Fibroblast of pulmonary artery (primary cell): ENCODE results near the gene SLC1A5.
"Not testable (repeated sequence)": the region's sequence is repeated elsewhere in the genome, so short reads cannot be mapped to it uniquely, and the experiment has no call there.

Experiments
- DNase-seq: peaks from one replicate; pipeline ENCODE4 v3.0.0-alpha.2; 2010; ENCODE audit warnings: low read depth
- H3K4me3 ChIP-seq: replicated peaks from 2 replicates; pipeline ENCODE4 v1.5.1; 2011; ENCODE audit warnings: low read depth, mild to moderate bottlenecking, control low read depth, low read length, moderate library complexity
- TF ChIP-seq, protein P1 (sequence below): IDR thresholded peaks from 2 replicates; pipeline ENCODE4 v1.5.1; 2011; ENCODE audit warnings: mild to moderate bottlenecking, control low read depth, low read length, inconsistent platforms; ENCODE audit errors: missing control alignments

SLC1A5 gene

DNA sequence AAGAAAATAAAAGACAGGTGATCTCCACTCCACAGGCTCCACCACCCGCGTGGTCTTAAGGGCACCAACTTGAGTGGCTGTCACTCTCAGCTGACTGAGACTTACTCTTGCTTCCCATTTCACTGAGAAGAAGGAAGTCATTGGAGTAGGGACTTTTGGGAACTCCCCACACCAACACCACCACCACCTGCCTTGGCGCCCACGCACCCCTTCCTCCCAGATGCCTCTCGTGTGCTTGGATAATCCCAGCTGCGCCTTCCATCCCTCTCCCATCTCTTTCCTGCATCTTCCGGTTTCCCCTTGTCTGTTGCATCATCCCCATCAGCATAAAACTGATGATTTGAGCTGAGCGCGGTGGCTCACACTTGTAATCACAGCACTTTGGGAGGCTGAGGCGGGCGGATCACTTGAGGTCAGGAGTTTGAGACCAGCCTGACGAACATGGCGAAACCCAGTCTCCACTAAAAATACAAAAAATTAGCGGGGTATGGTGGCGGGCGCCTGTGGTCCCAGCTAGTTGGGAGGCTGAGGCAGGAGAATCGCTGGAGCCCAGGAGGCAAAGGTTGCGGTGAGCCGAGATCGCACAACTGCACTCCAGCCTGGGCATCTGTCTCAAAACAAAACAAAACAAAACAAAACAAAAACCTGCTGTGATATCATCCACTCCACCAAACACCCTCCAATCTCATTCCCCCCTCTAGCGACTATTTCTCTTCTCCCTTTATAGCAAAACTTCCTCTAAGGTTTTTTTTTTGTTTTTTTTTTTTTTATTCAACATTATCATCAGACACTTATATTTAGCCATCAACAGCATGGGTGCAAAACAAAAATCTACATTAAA lies 36.7 kb upstream of the SLC1A5 start:
- TF ChIP-seq, protein P1, sequence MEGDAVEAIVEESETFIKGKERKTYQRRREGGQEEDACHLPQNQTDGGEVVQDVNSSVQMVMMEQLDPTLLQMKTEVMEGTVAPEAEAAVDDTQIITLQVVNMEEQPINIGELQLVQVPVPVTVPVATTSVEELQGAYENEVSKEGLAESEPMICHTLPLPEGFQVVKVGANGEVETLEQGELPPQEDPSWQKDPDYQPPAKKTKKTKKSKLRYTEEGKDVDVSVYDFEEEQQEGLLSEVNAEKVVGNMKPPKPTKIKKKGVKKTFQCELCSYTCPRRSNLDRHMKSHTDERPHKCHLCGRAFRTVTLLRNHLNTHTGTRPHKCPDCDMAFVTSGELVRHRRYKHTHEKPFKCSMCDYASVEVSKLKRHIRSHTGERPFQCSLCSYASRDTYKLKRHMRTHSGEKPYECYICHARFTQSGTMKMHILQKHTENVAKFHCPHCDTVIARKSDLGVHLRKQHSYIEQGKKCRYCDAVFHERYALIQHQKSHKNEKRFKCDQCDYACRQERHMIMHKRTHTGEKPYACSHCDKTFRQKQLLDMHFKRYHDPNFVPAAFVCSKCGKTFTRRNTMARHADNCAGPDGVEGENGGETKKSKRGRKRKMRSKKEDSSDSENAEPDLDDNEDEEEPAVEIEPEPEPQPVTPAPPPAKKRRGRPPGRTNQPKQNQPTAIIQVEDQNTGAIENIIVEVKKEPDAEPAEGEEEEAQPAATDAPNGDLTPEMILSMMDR, result no peak
- no peak overlapping the region for H3K4me3 ChIP-seq
- DNase-seq, result peak; percentile 18

- TF ChIP-seq, protein P1, result no peak
- no peak for DNase-seq
- no peak overlapping the region for H3K4me3 ChIP-seq
Measured at GRCh38 chr19:46823049-46823448, 34.7 kb upstream of the SLC1A5 start.

GRCh38 chr19:46822410-46822787 lies 34.0 kb upstream of the SLC1A5 start:
- not testable (repeated sequence) for H3K4me3 ChIP-seq, DNase-seq

DNA sequence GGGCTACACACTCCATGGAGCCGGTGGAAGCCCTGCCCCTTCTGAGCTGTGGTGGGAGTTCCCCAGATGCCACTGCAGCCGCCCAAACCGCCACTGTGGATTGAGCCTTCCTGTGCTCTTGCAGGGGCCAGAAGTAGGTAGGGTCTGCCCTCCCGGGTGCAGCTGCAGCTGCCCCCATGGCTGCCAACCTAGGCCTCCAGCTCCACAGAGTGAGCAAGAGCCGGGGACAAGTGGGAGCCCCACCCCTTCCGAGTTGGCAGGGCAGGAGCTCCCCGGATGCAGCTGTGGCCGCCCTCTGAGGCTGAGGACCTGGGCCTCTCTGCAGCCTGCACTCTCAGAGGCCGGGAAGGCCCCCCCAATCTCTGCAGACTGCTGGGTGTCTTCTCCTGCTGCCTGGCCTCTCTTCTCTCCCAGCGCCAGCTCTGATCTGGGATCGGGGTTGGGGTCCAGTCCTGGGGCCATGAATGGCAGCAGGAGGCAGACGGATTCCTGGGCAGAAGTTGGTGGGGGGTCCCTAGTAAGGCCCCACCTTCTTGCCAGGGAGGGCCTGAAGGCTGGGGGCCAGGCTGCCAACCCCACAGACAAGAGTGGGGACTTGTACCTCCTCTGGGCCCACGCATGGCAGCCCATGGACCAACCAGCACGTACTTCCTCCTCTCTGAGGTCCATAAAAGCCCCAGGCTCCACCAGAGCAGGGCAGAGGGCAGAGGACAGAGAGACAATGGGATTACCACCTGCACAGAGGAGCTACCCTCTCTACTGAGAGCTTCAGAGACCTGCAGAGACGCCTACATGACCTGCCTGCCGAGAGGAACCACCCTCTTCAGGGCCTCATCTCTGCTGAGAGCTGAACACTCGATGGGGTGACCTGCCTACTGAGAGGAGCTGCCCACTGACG lies 33.4 kb upstream of the SLC1A5 start:
- H3K4me3 ChIP-seq, result no peak overlapping the region
- DNase-seq, result no peak
- TF ChIP-seq, protein P1, result no peak

DNA sequence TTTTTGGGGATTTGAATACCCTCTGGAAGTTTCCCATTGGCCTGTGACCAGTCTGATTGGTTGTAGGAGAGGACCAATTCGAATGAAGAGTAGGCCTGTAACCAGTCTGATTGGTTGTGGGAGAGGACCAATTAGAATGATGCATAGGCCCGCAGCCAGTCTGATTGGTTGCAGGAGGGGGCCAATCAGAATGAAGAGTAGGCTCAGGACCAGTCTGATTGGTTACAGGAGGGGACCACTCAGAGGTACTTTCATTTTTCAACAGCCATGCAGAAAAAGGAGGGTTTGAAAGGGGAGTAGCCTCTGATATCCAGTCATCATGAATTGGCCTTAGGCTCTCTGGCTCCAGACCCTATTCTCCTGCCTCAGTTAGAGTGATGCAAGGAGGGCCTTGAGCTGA lies 30.4 kb upstream of the SLC1A5 start:
- TF ChIP-seq, protein P1, result no peak

DNA sequence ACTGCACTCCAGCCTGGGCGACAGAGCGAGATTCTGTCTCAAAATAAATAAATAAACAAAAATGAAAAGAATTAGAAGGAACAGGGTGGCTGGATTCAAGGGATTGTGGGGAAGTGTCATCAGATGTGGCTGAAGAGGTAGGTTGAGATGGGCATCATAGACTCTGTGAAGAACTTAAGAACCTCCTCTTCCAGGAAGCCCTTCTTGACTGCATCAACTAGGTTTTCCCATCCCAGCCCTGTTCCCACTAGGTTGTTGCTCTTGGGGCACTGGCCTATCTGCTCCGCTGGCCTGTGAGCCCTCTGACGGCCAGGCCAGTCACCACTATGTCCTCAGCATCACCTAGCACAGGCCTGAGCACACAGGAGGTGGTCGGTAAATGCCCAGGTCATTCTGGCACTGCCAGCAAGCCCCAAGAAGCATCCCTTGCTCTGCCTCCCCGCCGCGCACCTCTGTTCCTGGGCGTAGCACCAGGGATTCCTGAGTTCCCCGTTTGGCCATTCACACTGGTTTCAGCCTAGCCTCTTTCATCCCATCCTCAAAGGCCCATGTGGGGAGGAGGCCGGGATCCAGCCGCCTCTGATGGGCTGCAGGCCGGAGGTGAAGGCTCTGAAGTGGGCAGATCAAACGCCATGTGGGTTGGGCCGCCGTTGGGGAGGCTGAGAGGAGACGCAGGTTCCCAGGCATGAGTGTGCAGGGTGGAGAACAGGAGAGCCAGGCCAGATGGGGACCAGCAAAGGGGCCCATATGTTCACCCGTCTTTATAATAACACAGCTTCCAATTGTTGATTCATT lies 27.6 kb upstream of the SLC1A5 start:
- DNase-seq, result no peak
- TF ChIP-seq, protein P1, result no peak
- H3K4me3 ChIP-seq, result no peak overlapping the region

More for the DNA sequence above, 30.4 kb upstream of the SLC1A5 start:
- peak; percentile 55 for DNase-seq
- H3K4me3 ChIP-seq, result no peak overlapping the region

DNA sequence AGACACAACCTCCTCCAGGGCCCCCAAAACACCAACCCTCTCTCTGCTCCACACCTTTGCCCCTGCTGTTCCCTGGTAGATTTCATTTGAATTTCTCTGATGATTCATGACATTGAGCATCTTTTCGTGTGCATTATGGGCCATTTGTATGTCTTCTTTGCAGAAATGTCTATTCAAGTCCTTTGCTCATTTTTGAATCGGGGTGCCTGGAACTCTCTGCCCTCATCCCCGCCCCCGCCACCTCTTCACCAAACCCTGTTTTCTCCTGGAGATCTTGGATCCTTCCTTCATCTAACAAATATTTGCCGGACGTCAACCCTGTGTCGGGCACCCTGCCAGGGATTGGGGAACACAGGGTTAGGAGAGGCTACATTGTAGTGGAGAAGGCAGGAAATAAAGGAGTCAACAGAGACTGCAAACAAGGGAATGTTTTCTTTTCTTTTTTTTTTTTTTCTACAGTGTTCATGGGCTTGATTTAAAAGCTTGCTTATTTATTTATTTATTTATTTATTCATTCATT lies 25.5 kb upstream of the SLC1A5 start:
- DNase-seq, result peak; percentile 92
- no peak overlapping the region for H3K4me3 ChIP-seq

More for the DNA sequence above, 25.5 kb upstream of the SLC1A5 start:
- TF ChIP-seq, protein P1, result no peak
